Inflammatory macrophage treated with lipopolysaccharide for 1 hour (primary cell): Measurements from ENCODE around the gene STIP1.

ENCODE experiments used
- DNase-seq, 2 donors: peaks; one replicate each; pipeline ENCODE4 v3.0.0-alpha.2; 2020 to 2022

STIP1 gene

GRCh38 chr11:64224151-64224890 lies 38.4 kb downstream of the STIP1 start:
- no peak for DNase-seq

- no peak for DNase-seq
Measured at GRCh38 chr11:64224891-64225607, 39.1 kb downstream of the STIP1 start.

DNA sequence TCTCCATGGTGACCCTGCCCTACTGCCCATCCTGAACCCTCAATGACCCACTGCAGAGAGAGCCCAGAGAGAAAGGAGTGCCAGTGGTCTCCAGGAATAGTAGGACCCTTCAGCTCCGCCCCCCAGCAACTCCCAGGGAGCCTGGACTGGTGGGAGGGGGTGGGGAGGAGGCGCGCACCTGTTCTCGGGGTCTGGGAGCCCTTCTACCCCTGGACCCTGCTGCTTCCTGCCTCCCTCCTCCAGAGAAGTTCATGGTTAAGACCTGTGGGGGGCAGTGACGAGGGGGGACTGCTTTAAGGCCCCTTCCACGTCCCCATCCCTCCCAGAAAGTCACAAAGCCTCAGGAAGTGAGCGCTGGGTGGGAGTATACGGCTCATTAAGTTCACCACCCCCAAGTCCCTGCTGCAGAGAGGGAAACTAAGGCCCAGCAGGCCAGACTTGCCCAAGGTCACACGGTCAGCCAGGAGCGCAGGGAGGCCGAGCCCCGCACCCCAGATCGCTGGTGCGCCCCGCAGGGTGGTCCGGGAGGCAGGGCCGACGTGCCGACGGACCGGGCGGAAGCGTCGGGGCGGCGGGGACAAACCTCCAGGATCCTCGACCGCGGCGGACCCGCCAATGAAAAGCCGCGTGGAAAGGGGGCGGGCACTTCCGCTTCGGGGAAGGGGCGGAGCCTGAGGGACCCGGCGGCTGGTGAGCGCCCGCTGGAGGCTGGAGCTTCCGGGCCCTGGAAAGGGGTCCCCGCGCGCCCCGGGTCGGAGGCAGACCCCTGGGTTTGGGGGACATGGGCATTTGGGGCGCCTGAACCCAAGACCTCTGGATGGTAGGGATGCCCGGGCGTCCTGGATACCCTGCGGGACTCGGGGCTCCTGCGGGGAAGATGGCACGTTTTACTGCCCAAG lies 39.9 kb downstream of the STIP1 start, which contains the start of the genes NUDT22 and TRPT1:
NUDT22 (plus strand) TSS at position 667 of the 899 bp plus-strand sequence. CDS start 379 bp downstream, outside the sequence.
TRPT1 (minus strand) TSS at position 579 of the 899 bp plus-strand sequence; CDS start at position 253, 326 bp downstream.
- DNase-seq: peak; percentile 82 to 94

- peak; percentile 67 to 74 for DNase-seq
Measured at GRCh38 chr11:64226507-64227051, 40.6 kb downstream of the STIP1 start.

GRCh38 chr11:64227405-64227956 lies 41.5 kb downstream of the STIP1 start:
- DNase-seq: no peak

- DNase-seq: no peak
Measured at GRCh38 chr11:64229090-64229743, 43.2 kb downstream of the STIP1 start.

GRCh38 chr11:64229744-64230170 lies 43.8 kb downstream of the STIP1 start:
- no peak for DNase-seq

GRCh38 chr11:64230171-64230984 lies 44.4 kb downstream of the STIP1 start, which contains the start of gene DNAJC4:
TSS of gene DNAJC4 (plus strand) at chr11:64230548. CDS start at chr11:64230855, 307 bp downstream.
- DNase-seq: peak; percentile 71 to 74

- no peak for DNase-seq
Measured at GRCh38 chr11:64230985-64231365, 45.0 kb downstream of the STIP1 start.

GRCh38 chr11:64231546-64231945 lies 45.6 kb downstream of the STIP1 start:
- DNase-seq: no peak

- DNase-seq: no peak
Measured at GRCh38 chr11:64232182-64232966, 46.4 kb downstream of the STIP1 start.

- DNase-seq: no peak
Measured at GRCh38 chr11:64232967-64233315, 47.0 kb downstream of the STIP1 start.

DNA sequence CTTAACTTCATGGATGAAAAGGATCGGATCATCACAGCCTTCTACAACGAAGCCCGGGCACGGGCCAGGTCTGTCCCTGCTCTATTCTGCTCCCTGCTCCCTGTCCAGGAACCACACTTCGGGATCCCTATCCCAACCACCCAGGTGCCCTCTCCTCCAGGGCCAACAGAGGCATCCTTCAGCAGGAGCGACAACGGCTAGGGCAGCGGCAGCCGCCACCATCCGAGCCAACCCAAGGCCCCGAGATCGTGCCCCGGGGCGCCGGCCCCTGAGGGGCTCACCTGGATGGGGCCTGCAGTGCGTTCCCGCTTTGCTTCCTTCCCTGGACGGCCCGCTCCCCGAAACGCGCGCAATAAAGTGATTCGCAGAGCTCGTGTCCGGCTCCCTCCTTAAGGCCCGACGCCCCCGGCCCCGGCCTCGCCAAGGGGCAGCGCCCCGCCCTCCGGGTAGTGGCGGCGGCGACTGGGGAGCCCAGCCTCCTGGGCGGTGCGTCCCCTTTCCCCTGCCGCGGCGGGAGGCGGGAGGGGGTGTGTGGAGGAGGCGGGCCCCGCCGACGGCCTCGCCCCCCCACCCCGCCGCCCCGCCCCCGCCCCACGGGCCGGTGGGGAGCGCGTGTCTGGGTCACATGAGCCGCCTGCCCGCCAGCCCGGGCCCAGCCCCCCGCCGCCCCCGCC lies 48.1 kb downstream of the STIP1 start, which contains the start of gene VEGFB:
VEGFB (plus strand) TSS at position 672 of the 674 bp plus-strand sequence. CDS start 250 bp downstream, outside the sequence.
- DNase-seq: no peak

DNA sequence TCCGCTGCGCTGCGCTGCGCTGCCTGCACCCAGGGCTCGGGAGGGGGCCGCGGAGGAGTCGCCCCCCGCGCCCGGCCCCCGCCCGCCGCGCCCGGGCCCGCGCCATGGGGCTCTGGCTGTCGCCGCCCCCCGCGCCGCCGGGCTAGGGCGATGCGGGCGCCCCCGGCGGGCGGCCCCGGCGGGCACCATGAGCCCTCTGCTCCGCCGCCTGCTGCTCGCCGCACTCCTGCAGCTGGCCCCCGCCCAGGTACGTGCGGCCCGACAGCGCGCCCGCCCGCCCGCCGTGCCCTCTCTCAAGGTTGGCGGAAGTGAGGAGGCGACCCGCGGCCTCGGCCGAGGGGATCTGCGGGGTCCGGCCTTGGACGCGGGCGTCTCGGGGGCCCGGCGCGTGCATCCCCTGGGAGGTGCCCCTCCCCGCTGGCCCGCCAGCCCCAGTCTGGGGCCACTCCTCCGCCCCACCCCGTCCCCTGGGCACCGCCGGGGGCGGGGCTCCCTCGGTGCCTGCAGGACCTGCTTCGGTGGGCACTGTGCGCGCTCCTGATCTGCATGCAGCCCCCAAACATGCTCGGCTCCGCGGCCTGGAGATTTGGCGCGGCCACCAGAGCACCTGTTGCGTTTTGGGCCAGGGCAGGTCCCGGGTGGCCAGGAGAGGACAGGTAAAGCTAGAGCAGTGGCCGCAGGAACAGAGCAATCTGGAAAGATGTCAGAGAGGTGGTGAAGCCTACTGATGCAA lies 48.8 kb downstream of the STIP1 start:
- no peak for DNase-seq

DNA sequence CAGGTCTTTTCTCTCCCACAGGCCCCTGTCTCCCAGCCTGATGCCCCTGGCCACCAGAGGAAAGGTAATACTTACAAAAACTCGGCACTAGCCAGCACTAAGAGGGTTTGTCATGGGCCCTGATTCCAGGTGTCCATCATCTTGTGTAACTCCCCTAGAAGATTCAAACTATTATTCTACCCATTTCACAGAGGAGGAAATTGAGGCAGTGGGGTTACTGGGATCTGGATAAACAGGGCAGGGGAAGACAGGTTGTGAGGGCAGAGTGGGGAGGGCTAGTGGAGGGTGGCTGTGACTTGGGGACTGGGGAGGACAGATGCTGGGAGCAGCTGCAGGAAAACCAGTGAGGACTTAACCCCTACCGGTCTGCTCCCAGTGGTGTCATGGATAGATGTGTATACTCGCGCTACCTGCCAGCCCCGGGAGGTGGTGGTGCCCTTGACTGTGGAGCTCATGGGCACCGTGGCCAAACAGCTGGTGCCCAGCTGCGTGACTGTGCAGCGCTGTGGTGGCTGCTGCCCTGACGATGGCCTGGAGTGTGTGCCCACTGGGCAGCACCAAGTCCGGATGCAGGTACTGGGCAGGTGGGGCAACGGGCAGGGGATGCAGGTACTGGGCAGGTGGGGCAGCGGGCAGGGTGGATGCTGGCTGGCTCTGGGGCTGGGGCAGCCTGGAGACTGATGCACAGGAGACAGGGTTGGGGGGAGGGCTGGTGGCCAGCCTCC lies 49.6 kb downstream of the STIP1 start:
- no peak for DNase-seq

DNA sequence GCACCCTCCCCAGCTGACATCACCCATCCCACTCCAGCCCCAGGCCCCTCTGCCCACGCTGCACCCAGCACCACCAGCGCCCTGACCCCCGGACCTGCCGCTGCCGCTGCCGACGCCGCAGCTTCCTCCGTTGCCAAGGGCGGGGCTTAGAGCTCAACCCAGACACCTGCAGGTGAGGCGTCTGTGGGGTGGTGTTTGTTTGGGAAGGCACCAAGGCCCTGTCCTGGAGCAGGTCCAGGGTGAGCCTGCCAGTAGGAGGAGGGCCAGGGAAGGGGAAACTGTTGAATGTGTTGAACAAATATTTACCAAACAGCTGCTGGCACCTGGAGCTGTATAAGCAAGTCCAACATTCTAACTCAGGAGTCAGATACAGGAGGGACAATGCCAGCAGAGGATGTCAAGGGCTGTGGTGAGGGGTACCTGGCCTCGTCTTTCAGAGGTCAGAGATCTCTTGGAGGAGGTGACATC lies 51.5 kb downstream of the STIP1 start:
- DNase-seq: no peak

DNA sequence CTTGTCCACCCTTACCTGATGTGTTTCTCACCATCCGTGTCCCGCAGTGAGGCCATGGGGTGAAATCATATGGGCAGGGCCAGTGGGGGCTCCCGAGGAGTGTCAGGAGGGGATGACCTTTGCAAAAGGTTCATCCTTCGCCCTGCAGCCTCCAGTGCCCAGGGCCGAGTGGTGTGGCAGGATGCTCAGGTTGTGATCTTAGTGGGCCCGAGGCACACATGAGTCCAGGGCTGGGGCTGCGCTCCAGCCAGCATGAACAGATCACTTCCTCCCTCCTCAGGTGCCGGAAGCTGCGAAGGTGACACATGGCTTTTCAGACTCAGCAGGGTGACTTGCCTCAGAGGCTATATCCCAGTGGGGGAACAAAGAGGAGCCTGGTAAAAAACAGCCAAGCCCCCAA lies 52.1 kb downstream of the STIP1 start:
- DNase-seq: no peak

- DNase-seq: peak in 1 of 2 donors; percentile 27
Measured at GRCh38 chr11:64238999-64239398, 53.0 kb downstream of the STIP1 start.
